ENCODE measurements around the gene VWF.

- no peak for TF ChIP-seq CTCF (conservative IDR thresholded peaks at IDR 0.05 in 1 of 2, IDR thresholded peaks at IDR 0.05 in 1 of 2; ENCODE audit: extremely low read depth in 1 of 2, insufficient read depth in 1 of 2, low read depth in 1 of 2, low read length in 2 of 2)
- no peak for TF ChIP-seq EZH2 (IDR thresholded peaks at IDR 0.05; ENCODE audit: borderline replicate concordance, low read length)
Measured at GRCh38 chr12:5987573-5987972, 136.9 kb downstream of the VWF start.
